Upper lobe of left lung (tissue), 6 donors: ENCODE results near the gene PPP1R8. TPM values are rescaled to one million over a fixed set of nuclear protein-coding genes. Genes with fewer than 3 reads are reported as not detected.
"Not testable (repeated sequence)": the region's sequence is repeated elsewhere in the genome, so short reads cannot be mapped to it uniquely, and the experiment has no call there.

ENCODE experiments used
- ATAC-seq, 2 donors: fragments of 200-7000 bp; cut with Tn5 transposase; one replicate each; pipeline ENCODE4 v1.9.1; 2022; ENCODE audit warnings: mild to moderate bottlenecking in 2 of 2, moderate library complexity in 2 of 2; ENCODE audit not compliant: low FRiP score in 2 of 2
- DNase-seq, 2 donors: peaks; one replicate each; pipeline ENCODE4 v3.0.0-alpha.2; 2019 to 2020
- H3K27ac ChIP-seq, 4 donors: fragments of 200-600 bp; sonication (generic); one replicate each; pipeline ENCODE4 v1.5.1; 2016 to 2019
- H3K27me3 ChIP-seq, 4 donors: fragments of 200-600 bp; sonication (generic); one replicate each; pipeline ENCODE4 v1.5.1; 2017 to 2019
- H3K36me3 ChIP-seq, 4 donors: fragments of 200-600 bp; sonication (generic); one replicate each; pipeline ENCODE4 v1.5.1; 2016 to 2019
- H3K4me1 ChIP-seq, 4 donors: fragments of 200-600 bp; sonication (generic); one replicate each; pipeline ENCODE4 v1.5.1; 2018 to 2019
- H3K4me3 ChIP-seq, 4 donors: fragments of 200-600 bp; sonication (generic); one replicate each; pipeline ENCODE4 v1.5.1; 2017 to 2019; ENCODE audit warnings: mild to moderate bottlenecking in 2 of 4, moderate library complexity in 1 of 4
- H3K9me3 ChIP-seq, 4 donors: fragments of 200-600 bp; sonication (generic); one replicate each; pipeline ENCODE4 v1.5.1; 2018 to 2019
- EP300 ChIP-seq, 4 donors: sonication (generic); formaldehyde crosslinking; IDR thresholded peaks; one replicate each; pipeline ENCODE4 v1.5.1; 2017; ENCODE audit warnings: antibody characterized with exemption in 4 of 4, control low read depth in 2 of 4
- POLR2A ChIP-seq, 4 donors: fragments of 450-650 bp; IDR thresholded peaks; one replicate each; pipeline ENCODE4 v1.5.1; 2016 to 2017; ENCODE audit warnings: antibody characterized with exemption in 4 of 4, mild to moderate bottlenecking in 2 of 4
- POLR2AphosphoS5 ChIP-seq, 2 donors: sonication (generic); formaldehyde crosslinking; IDR thresholded peaks; one replicate each; pipeline ENCODE4 v1.5.1; 2017; ENCODE audit warnings: antibody characterized with exemption in 2 of 2
- WGBS, 2 donors: methylation state at CpG; one replicate each; pipeline ENCODE4 v1.1.5; 2017 to 2018; 5-methylcytosine and 5-hydroxymethylcytosine counted together
- total RNA-seq, 6 donors: library from RNA; depleted of rRNA in 4 of 6; stranded (reverse); fragments of >200 nt in 4 of 6; gene quantifications; one replicate each; pipeline versions ENCODE4 v1.1.0 to v1.2.1, GENCODE V29; 2016 to 2021
- TF ChIP-seq, protein P1 (sequence below), 6 experiments: fragments of 450-650 bp in 4 of 6; fragments of 200-600 bp in 2 of 6; sonication (generic) in 2 of 6; IDR thresholded peaks; one replicate each; pipeline ENCODE4 v1.5.1; 2016 to 2019; ENCODE audit warnings: antibody characterized with exemption in 6 of 6
- donor health status: DM: no; HTN: no; CAD: no; lungs with moderate emphysema.
- donor health status: DM: no; HTN: yes; CAD: no; lungs with severe emphysema.

PPP1R8 gene
- total RNA-seq, 6 donors from 2014 or later = 12.7 to 36.0 (median 29.9) TPM

DNA sequence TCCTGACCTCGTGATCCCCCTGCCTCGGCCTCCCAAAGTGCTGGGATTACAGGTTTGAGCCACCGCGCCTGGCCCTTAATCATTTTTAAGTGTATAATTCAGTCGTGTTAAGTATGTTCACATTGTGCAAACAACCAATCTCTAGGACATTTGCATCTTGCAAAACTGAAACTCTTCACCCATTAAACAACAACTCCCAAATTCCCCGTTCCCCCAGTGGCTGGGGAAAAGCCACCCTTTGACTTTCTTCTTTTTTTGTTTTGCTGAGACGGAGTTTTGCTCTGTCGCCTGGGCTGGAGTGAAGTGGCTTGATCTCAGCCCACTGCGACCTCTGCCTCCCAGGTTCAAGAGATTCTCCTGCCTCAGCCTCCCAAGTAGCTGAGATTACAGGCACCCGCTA lies 35.2 kb downstream of the PPP1R8 start:
- H3K4me3 ChIP-seq = no peak overlapping the region
- H3K4me1 ChIP-seq = peaks cover 11 to 29% (median 22%) of the 10 kb centered on the region in 4 donors
- WGBS, 2 donors = 74 to 76% methylated on average over 10 of the region's 10 CpGs
- no peaks in the 10 kb centered on the region for H3K27me3 ChIP-seq
- no peaks in the 10 kb centered on the region for H3K9me3 ChIP-seq
- no peaks in the 10 kb centered on the region for H3K36me3 ChIP-seq
- DNase-seq (no peak), ATAC-seq (no peak)
- TF ChIP-seq POLR2A (IDR thresholded peaks at IDR 0.05) = no peak
- TF ChIP-seq, protein P1, sequence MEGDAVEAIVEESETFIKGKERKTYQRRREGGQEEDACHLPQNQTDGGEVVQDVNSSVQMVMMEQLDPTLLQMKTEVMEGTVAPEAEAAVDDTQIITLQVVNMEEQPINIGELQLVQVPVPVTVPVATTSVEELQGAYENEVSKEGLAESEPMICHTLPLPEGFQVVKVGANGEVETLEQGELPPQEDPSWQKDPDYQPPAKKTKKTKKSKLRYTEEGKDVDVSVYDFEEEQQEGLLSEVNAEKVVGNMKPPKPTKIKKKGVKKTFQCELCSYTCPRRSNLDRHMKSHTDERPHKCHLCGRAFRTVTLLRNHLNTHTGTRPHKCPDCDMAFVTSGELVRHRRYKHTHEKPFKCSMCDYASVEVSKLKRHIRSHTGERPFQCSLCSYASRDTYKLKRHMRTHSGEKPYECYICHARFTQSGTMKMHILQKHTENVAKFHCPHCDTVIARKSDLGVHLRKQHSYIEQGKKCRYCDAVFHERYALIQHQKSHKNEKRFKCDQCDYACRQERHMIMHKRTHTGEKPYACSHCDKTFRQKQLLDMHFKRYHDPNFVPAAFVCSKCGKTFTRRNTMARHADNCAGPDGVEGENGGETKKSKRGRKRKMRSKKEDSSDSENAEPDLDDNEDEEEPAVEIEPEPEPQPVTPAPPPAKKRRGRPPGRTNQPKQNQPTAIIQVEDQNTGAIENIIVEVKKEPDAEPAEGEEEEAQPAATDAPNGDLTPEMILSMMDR (IDR thresholded peaks at IDR 0.05) = no peak
- no peak for TF ChIP-seq EP300 (IDR thresholded peaks at IDR 0.05)
- TF ChIP-seq POLR2AphosphoS5 (IDR thresholded peaks at IDR 0.05) = no peak
- peak overlapping the region in 2 of 4 donors; percentile 4 to 59 for H3K27ac ChIP-seq

DNA sequence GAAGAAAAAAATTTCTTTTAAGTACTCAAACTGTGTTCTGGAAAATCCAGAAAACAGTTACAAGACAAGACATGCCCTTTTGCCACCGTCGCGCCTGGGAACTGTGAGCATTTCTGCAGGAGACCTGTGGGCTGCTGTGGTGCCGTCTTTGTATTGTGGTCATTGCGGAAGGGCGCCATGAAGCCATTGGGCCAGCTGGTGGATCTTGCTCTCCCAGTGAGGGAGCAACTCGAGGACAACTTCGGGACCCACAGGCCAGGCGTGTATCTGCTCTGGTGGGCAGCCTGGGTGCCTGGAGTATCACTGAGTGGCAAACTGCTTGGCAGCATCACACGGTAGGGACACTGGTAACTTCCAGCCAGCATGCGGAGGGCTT lies 38.0 kb downstream of the PPP1R8 start:
- no peaks in the 10 kb centered on the region for H3K27me3 ChIP-seq
- 89 to 90% methylated on average over 6 to 11 of the region's 11 CpGs for WGBS, 2 donors
- ATAC-seq (no peak), DNase-seq (no peak)
- peak overlapping the region; percentile 44 to 87 (median 81) for H3K27ac ChIP-seq
- no peaks in the 10 kb centered on the region for H3K9me3 ChIP-seq
- H3K36me3 ChIP-seq = no peaks in the 10 kb centered on the region
- TF ChIP-seq EP300 (IDR thresholded peaks at IDR 0.05) = no peak
- no peak for TF ChIP-seq POLR2AphosphoS5 (IDR thresholded peaks at IDR 0.05)
- TF ChIP-seq, protein P1 (IDR thresholded peaks at IDR 0.05) = no peak
- no peak for TF ChIP-seq POLR2A (IDR thresholded peaks at IDR 0.05)
- H3K4me1 ChIP-seq = peaks cover 17 to 41% (median 21%) of the 10 kb centered on the region in 4 donors
- H3K4me3 ChIP-seq = no peak overlapping the region

DNA sequence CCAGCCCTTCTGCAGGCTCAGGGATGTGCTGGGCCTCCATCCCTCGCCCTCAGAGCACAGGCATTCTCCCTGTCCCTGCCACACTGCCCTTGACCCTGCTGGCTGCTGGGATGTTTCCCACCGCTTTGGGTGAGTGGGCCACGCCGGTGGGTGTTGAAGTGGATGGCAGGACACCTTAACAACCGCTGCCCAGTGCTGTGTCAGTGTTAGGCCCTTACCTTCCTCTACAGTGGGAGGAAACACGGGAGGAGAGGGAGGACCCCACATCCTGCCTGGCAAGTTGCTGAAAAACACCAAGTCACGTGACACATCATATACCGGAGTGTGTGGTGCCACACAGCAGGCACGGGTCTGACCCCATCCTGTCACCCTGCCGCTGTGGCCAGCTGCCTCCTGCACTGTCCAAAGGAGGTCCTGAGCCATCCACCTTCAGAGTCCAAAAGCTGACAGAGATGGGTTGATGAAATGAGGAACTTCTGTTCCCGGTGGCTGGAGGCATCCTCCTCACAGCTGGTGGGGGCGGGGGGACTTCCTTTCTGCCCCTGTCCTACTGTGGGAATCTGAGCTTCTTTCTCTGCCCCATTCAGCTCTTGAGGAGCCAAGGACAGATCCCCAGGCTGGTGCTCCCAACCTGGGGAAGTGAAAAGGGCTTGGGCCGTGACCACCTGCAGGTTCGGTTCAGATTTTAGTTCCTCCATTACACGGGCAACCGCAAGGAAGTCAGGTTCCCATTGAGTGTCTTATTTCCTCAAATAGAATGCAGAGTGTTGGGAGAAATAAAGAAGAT lies 38.5 kb downstream of the PPP1R8 start:
- H3K36me3 ChIP-seq = no peaks in the 10 kb centered on the region
- no peaks in the 10 kb centered on the region for H3K9me3 ChIP-seq
- H3K4me1 ChIP-seq = peaks cover 17 to 36% (median 21%) of the 10 kb centered on the region in 4 donors
- H3K4me3 ChIP-seq = peak overlapping the region in 2 of 4 donors; percentile 7 to 8
- no peaks in the 10 kb centered on the region for H3K27me3 ChIP-seq
- DNase-seq (peak; percentile 46 to 61), ATAC-seq (peak; percentile 18 to 42)
- 34 to 40% methylated on average over 4 to 16 of the region's 16 CpGs for WGBS, 2 donors
- peak overlapping the region; percentile 44 to 87 (median 81) for H3K27ac ChIP-seq
- no peak for TF ChIP-seq EP300 (IDR thresholded peaks at IDR 0.05)
- TF ChIP-seq POLR2A (IDR thresholded peaks at IDR 0.05) = peak in 1 of 4 donors; percentile 30
- TF ChIP-seq, protein P1 (IDR thresholded peaks at IDR 0.05) = no peak
- TF ChIP-seq POLR2AphosphoS5 (IDR thresholded peaks at IDR 0.05) = peak in 1 of 2 donors; percentile 11

DNA sequence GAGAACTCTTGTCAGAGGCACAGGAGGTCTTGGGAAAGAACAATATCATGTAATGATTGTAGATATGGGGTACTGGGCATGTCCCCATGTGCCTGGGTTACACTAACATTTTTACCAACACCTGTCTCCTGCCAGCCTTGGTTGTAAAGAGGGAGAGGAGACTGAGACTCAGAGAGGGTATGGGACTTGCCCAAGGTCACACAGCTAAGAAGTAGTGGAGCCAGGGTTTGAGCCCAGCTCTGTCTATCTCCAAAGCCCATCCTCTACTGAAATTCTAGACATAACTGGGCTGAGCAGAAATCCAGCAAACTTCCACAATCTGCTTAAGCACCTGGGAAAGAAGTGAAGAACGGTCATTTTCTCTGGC lies 39.1 kb downstream of the PPP1R8 start:
- DNase-seq = no peak
- Histone ChIP-seq H3K4me1 (peaks cover 17 to 32% (median 20%) of the 10 kb centered on the region in 4 donors), H3K36me3 (no peaks in the 10 kb centered on the region), H3K27me3 (no peaks in the 10 kb centered on the region), H3K9me3 (no peaks in the 10 kb centered on the region), H3K27ac (peak overlapping the region; percentile 44 to 87 (median 81)), H3K4me3 (peak overlapping the region in 2 of 4 donors; percentile 7 to 8)
- TF ChIP-seq POLR2AphosphoS5 (IDR thresholded peaks at IDR 0.05) (no peak), POLR2A (IDR thresholded peaks at IDR 0.05) (no peak), EP300 (IDR thresholded peaks at IDR 0.05) (no peak)
- TF ChIP-seq, protein P1 (IDR thresholded peaks at IDR 0.05) = no peak
- ATAC-seq = no peak
- 80 to 83% methylated on average over 1 of the region's 1 CpG for WGBS, 2 donors

DNA sequence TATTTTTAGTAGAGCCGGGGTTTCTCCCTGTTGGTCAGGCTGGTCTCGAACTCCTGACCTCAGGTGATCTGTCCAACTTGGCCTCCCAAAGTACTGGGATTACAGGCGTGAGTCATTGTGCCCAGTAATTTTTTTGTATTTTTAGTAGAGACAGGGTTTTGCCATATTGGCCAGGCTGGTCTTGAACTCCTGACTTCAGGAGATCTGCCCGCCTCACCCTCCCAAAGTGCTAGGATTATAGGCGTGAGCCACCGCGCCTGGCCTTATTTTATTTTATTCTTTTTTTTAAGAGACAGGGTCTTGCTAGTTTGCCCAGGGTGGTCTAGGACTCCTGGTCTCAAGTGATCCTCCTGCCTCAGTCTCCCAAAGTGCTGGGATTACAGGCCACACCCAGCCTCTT lies 40.5 kb downstream of the PPP1R8 start:
- Histone ChIP-seq H3K4me1 (peaks cover 17 to 34% (median 23%) of the 10 kb centered on the region in 4 donors), H3K27ac (peak overlapping the region in 1 of 4 donors; percentile 89)
- not testable (repeated sequence) for DNase-seq, H3K9me3 ChIP-seq, H3K36me3 ChIP-seq, ATAC-seq, H3K27me3 ChIP-seq, H3K4me3 ChIP-seq
- 93 to 96% methylated on average over 7 of the region's 7 CpGs for WGBS, 2 donors
